Activated CD4-positive, alpha-beta T cell treated with anti-CD3 and anti-CD28 coated beads, Interleukin-2, Interleukin-6, amounts not matched to agents 100 ng/mL and 50 ng/mL, durations not matched to agents 16 hours and 8 hours (primary cell): ENCODE data around the gene LBR.
A peak's percentile ranks its signal among the peaks of the same experiment; 100 is the strongest.

Experiments used
- DNase-seq: peaks from one replicate; pipeline ENCODE4 v3.0.0-alpha.2; 2020

Gene LBR

GRCh38 chr1:225462714-225463574 lies 35.1 kb upstream of the LBR start:
- no peak for DNase-seq

DNA sequence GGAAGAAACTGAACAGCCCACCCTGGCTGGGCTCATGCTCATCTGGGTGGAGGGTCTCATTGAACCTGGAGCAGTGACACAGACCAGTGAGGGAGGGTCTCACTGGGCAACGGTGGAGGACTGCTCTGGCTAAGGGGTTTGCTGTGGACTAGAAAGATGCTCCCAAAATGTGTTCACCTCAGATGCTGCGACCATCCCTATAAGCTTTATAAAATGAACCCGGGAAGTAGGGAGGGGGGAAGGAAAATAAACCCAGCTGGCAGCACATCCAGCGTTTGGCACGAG lies 34.5 kb upstream of the LBR start:
- no peak for DNase-seq

DNA sequence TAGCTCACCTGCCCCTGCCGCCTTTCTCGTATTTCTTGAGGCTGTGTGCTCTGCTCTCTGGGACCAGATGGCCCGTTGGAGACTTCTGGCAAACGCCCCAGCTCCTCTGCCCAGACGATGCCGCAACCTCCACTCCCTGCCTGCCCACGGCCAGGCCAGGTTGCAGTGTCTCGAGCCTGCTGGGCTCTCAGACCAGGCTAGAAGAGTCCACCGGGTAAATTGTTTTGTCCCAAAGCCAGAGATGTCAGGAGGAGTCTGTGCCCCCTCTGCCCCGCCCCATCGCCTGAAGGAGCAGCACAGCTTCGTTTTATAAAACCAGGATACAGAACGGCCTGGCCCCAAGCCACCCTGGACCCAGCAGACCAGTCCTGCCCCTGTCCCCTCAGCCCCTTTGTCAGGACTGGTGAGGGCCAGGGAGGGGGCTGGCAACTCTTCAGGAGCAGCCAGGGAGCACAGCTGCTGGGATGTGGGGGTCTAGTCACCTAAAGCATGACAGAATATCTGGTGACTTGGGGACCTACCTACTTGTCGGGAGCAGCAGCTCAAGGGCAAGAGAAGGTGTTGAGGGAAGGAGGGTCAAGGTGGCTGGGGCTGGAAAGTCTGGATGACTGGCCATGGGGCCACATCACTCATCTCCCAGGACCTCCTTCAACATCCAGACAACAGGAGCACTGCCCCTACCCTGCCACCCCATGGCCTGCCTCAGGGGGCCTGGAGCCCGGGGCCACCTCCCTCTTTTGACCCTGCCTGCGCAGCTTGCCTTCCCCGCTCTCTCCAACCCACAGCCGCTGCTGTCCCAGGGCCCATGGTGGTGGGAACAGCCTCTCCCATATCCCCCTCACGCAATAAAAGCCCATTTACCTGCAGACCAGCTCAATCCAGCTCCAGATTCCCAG lies 33.9 kb upstream of the LBR start:
- no peak for DNase-seq

DNA sequence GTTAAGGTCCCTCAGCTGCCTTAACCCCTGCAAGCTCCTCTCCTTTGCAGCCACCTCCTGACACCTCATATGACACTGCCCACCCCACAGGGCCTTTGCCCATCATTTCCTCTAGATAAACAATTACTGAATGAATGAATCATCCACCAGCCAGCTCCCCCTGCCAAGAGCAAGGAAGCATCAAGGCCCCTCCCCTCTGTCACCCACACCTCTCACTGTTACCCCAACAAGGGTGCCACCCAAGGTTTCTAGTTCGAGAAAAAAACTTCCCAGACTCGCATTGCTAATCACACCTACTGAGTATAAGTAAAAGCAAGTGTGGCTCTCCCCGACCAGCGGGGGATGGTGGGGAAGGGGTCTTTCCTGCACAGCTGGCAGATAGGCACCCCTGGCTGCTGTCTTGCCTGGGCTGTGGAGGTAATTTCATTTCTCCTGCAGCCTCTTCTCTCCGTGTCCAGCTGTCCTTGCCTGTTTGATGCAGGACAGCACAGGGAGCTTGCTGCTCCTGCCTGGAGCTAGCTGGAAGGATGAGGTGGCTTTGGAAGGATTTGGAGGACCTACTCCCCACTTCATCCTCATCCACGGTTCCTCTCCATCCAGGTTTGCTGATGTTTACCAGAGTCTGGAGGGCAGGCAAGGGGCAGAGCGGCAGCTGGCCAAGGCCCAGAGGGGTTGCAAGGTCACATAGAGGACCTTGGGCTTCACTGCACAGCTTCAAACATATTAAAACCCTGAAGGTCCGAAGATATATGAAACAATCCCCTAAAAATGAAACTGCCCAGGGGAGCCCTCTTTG lies 33.1 kb upstream of the LBR start:
- peak; percentile 67 for DNase-seq

GRCh38 chr1:225460021-225460736 lies 32.3 kb upstream of the LBR start:
- no peak for DNase-seq

DNA sequence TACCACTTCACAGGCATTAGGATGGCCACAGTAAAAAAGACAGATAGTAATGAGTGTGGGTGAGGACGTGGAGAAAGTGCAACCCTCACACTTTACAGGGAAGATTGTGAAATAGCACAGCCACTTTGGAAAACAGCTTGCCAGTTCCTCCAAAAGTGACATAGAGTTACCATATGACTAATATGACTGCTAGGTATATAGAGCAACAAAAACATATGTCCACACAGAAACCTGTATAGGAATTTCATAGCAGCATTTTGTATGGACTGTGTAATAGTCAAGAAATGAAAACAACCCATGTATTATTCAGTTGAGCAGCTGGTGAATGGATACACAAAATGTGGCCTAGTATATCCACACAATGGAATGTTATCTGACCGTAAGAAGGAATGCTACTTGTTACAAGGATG lies 30.4 kb upstream of the LBR start:
- no peak for DNase-seq

DNA sequence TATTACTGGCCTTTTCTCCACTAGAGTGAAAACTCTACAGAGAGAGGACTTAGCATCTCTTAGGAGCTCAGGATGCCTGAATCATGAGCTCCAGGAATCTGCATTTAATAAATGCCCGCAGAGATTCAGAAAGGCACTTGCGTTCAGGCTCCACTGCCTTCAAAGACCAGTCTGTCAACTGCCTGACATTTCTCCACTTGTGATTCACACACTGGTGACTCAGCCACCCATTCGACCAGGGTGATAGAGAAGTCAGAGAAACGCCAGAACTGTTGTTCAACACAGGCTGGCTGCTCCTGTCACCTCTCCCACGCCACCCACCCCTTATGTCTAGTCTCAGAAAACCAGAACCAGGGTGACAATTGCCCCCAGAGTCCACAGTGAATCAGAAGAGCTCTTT lies 26.9 kb upstream of the LBR start:
- peak; percentile 79 for DNase-seq

DNA sequence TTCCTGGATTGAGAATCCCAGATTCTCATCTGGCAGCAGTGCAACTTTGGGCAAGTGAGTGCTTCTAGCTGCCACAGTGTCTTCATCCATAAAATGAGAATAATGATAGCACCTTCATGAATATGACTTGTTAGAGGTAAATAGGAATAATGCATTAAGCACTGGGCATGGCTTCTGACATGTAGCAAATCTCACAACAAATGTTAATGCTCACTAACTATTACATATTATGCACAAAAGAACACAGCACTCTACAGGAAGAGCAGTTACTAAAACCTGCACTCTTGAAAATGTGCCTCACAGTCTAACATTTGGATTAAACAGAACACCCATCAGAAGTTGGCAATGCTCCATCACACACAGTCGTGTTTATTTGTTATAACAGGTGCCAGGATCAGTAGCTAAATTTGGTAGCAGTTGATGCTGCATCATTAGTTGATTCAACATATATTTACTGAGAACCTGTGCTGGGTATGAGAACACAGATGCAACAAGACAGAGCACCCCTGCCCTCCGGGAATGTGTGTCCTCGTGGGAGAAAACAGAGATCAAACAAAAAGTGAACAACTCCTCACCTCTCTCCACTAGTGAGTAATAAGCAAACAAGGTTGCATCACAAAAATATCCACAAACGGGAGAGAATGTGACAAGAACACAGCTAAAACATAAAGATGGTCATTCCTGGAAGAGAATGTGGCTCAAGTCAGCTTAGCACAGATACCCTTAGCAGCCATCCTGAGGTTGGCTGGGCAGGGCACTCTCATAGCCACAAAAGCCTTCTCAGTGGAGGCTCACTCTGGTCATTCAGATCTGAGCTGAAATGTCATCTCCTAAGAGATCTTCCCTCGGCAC lies 26.2 kb upstream of the LBR start:
- DNase-seq, result peak; percentile 53

- no peak for DNase-seq
These were observed 24.1 kb upstream of the LBR start for GRCh38 chr1:225451840-225452515.

DNA sequence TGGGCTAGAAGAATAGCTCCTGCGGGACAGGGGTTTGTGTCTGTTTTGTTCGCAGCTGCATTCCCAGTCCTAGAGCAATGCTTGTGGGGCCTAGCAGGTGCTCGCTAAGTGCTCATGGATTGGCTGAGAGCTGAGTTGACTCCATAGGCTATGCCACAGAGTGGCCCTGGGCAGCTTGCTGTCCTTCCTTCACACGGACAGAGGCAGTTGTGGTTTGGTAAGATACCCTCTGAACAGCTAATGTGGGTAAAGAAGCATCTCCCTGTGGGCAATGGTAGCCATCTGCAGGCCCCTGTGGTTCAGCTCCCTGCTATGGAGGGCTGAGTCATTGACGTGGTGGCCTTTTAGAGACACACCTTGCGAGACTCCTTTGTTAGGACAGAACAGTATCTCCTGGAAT lies 23.5 kb upstream of the LBR start:
- DNase-seq, result no peak

DNA sequence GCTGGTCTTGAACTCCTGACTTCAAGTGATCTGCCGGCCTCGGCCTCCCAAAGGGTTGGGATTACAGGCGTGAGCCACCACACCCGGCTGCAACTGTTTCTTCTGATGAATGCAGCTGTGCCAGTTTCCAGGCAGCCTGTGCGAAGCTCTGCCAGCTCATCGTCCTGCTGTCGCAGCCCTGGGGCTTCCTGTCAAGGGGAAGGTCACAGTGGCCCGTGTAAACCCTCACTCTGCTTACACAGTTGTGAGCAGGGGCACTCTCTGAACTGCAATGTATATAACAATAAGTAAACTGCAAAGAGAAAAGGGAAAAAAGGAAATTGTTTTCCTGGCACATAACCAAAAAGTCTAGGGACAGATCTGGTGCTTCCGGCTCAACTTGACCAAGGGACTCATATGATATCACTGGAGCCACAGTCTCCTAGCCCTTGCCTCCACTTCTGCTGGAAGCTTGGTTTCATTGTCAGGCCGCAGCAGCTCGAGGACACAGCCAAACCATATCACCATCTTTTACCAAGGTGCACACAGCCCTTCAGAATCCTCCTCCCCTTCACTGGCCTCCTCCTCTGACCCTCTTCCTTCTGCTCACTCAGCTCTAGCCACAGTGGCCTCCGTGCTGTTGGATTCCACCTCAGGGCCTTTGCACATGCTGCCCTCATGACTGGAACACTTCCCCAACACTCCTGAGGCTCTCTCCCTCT lies 22.8 kb upstream of the LBR start:
- no peak for DNase-seq

GRCh38 chr1:225449774-225450173 lies 21.9 kb upstream of the LBR start:
- no peak for DNase-seq

DNA sequence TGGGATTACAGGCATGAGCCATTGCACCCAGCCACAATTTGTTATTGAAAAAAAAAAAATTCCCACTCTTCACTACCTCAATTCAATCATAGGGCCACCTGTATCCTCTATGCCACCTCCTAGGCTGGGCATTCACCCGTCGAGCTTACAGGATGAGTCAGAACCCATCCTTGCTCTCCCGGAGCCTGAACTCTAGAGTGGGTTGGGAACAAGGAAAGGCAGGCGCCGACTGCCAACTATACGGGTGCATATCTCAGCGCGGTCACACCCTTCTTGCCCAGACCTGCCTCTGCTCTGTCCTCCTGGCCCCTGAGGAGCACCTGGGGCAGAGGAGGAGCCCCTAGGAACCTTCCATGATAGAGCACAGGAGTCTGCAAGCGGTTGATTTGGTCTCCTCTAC lies 21.4 kb upstream of the LBR start:
- DNase-seq, result no peak

DNA sequence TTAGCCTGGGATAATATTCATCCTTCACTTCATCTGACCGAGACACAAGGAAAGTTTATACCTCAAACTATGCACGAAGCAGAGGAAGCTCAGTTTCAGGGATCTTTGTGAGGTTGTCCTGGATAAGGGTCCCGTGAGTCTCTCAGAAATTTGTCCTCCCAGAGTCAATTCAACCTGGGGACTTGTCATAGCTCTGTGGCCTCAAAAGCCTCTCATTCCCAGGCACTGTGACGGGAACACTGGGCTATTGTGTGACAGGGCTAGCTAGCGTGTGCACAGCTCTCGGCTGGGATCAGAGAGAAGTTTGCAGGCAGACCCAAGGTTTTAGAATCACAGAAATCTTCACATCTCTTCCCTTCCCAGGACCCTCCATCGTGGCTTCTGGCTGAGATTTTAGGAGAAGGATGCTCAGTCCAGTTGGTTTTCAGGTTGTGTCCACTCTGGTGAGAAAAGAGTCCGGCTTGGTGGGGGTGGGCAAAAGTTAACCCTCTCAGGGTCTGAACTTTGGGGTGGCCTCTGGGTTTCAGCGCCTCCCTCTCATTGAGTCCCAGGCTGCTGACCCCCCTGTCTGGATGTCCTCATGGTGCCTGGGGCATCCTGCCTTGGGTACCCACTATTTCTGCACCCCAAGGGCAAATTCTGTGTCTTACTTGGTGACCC lies 20.4 kb upstream of the LBR start:
- no peak for DNase-seq

DNA sequence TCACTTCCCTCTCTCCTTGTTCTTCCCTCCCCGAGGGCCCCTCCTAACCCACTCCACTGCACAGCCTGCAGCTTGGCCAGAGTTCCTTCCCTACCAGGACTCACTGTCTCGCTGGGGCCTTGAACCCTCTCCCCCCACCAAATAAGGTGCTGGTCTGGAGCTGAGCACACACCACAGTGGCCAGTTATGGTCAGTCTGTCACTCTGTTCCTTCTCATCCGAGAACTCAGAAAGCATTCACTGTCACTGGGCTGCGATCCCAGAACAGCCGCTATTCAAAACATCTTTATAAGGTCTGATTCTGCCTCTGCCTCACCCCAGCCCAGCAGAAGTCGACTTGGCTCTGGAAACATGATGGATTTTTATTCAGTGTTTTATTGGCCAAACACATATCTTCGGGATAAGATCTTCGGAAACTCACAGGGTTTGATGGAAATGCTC lies 19.8 kb upstream of the LBR start:
- no peak for DNase-seq

DNA sequence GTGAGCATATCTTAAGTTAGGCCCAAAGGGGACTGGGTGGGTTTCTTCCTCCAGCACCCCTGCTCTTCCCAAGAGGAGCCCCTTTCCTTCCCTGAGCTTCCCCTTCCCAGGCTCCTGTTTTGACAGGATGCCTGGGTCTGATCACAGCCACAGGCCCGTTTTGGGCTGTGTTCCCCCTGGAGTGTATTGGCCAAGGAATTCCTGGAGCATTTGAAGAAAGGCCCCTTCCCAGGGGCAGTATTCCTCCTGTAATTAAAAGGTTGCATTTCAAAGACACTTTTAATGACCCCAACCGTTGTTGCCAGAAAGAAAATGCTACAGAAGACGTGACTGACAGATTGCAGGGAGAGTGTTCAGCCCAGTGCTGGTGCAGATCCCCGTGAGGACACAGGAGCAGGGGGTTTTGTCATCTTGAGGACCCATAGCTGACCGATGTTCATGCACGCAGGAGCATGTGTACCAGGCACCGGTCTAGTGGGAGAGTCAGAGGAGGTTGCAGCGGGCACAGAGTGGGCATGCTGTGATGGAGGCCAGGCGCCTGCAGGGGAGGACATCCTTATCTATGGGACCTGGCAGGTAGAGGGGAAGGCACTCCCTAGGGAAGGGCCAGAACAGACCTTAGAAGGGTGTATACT lies 19.3 kb upstream of the LBR start:
- no peak for DNase-seq

DNA sequence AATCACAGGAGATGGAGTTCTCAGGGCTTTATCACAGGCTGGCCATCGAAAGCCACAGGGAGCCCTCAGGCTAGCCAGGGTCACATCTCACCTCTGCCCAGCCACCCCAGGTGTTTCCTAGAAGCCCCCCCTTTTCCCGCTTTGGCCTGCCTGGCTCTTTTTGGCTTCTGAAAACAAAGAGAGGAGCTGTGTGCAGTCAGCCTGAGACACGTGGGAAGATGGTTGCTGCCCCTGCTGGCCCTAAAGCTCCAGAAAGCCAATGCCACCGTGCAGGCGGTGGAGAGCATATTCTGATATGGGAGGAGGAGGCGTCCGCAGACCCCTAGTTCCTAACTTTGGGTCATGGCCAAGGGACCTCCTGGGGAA lies 18.7 kb upstream of the LBR start:
- no peak for DNase-seq

DNA sequence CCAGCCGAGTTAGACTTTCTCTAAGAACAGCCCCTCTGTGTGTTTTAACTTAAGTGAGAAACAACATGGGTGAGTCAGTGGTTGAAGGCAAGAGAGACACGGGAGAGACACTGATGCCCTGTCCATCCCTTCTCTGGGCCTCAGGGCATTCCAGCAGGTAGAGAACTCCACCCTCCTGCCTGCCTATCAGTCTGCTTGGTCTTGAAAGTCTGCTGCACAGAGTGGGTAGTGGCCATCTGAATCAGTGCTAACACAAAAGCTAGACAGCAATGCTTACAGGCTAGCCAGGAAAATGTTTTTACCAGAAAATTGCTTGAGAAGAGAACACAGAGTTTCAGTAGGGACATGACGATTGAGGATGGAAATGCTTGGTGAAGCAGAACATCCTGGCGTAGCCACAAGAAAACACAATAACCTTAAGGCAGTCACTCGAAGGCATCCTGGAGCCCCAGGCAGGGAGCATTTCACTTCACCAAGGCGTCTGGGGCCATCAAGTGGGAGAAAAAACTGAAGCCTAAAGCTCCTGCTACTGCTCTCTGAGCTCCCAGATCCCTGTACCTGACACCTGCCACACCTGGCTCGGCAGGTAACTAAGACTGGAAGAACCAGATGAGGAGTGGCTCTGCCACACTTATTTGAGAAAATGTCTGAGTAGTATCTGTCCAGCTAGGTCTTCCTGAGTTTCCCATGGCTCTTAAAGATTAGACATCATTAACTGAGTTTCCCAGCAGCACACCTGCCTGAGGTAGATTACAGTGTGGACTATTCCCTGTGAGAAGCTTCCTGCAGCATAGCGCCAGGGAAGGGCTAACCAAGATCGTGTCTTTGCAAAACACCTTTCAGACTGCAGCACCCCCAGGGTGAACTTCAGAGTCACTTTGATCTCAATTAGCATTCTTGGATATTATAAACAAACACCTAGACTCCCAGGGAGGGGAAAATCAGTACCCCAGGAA lies 18.1 kb upstream of the LBR start:
- no peak for DNase-seq
